H9 (cell line): ENCODE results near the gene TTC7B. TPM values are rescaled to one million over a fixed set of nuclear protein-coding genes. Genes with fewer than 3 reads are reported as not detected.

Source experiments
- DNase-seq: peaks from one replicate; pipeline ENCODE4 v3.0.0-alpha.2; 2017
- H2AFZ ChIP-seq: one replicate; pipeline ENCODE4 v1.6.1; 2013; ENCODE audit warnings: mild to moderate bottlenecking, low read length, control low read depth, moderate library complexity
- H2AK5ac ChIP-seq: 2 replicates; pipeline ENCODE4 v1.6.1; 2013; ENCODE audit warnings: low read length, control low read depth, mixed read lengths; ENCODE audit not compliant: insufficient read length
- H2BK120ac ChIP-seq: one replicate; pipeline ENCODE4 v1.6.1; 2013; ENCODE audit warnings: low read depth, mild to moderate bottlenecking, low read length, control low read depth, inconsistent platforms; ENCODE audit not compliant: poor library complexity, severe bottlenecking
- H2BK12ac ChIP-seq: 2 replicates; pipeline ENCODE4 v1.6.1; 2013; ENCODE audit warnings: low read length, control low read depth, mixed read lengths, low read depth; ENCODE audit not compliant: insufficient read length
- H2BK15ac ChIP-seq: 2 replicates; pipeline ENCODE4 v1.6.1; 2013; ENCODE audit warnings: low read depth, low read length, control low read depth
- H2BK20ac ChIP-seq: one replicate; pipeline ENCODE4 v1.6.1; 2013; ENCODE audit warnings: low read depth, mild to moderate bottlenecking, low read length, control low read depth, inconsistent platforms; ENCODE audit not compliant: poor library complexity, severe bottlenecking
- H2BK5ac ChIP-seq: 2 replicates; pipeline ENCODE4 v1.6.1; 2013; ENCODE audit warnings: low read length, control low read depth, mixed read lengths; ENCODE audit not compliant: insufficient read length
- H3K14ac ChIP-seq: 2 replicates; pipeline ENCODE4 v1.6.1; 2013; ENCODE audit warnings: low read length, control low read depth; ENCODE audit not compliant: insufficient read depth
- H3K18ac ChIP-seq: 2 replicates; pipeline ENCODE4 v1.6.1; 2013; ENCODE audit warnings: low read depth, mild to moderate bottlenecking, mixed read lengths, low read length, control low read depth; ENCODE audit not compliant: insufficient read length
- H3K23ac ChIP-seq: 2 replicates; pipeline ENCODE4 v1.6.1; 2013; ENCODE audit warnings: low read length, control low read depth, mixed read lengths, low read depth; ENCODE audit not compliant: insufficient read length
- H3K23me2 ChIP-seq: 2 replicates; pipeline ENCODE4 v1.6.1; 2013; ENCODE audit warnings: low read depth, mild to moderate bottlenecking, mixed read lengths, low read length, control low read depth; ENCODE audit not compliant: insufficient read length, poor library complexity, severe bottlenecking
- H3K27ac ChIP-seq: 2 replicates; pipeline ENCODE4 v1.5.1; 2013; ENCODE audit warnings: low read length, control low read depth, mixed read lengths, low read depth; ENCODE audit not compliant: insufficient read length
- H3K27me3 ChIP-seq: 2 replicates; pipeline ENCODE4 v1.6.1; 2013; ENCODE audit warnings: low read length, control low read depth, inconsistent platforms; ENCODE audit not compliant: insufficient read depth
- H3K4ac ChIP-seq: 2 replicates; pipeline ENCODE4 v1.6.1; 2013; ENCODE audit warnings: low read depth, mild to moderate bottlenecking, control low read depth, inconsistent platforms, low read length, moderate library complexity
- H3K4me1 ChIP-seq: 2 replicates; pipeline ENCODE4 v1.6.1; 2013; ENCODE audit warnings: low read length, control low read depth, inconsistent platforms; ENCODE audit not compliant: insufficient read depth
- H3K4me2 ChIP-seq: 2 replicates; pipeline ENCODE4 v1.6.1; 2013; ENCODE audit warnings: low read length, control low read depth, mixed read lengths; ENCODE audit not compliant: insufficient read length, insufficient read depth
- H3K56ac ChIP-seq: 2 replicates; pipeline ENCODE4 v1.6.1; 2013; ENCODE audit warnings: low read depth, mild to moderate bottlenecking, mixed read lengths, low read length, control low read depth; ENCODE audit not compliant: insufficient read length
- H3K79me1 ChIP-seq: 2 replicates; pipeline ENCODE4 v1.6.1; 2013; ENCODE audit warnings: low read depth, mild to moderate bottlenecking, moderate library complexity, low read length, control low read depth, inconsistent platforms; ENCODE audit not compliant: insufficient read depth, poor library complexity, severe bottlenecking
- H3K79me2 ChIP-seq: 2 replicates; pipeline ENCODE4 v1.6.1; 2013; ENCODE audit warnings: low read length, control low read depth, inconsistent platforms; ENCODE audit not compliant: insufficient read depth
- H3K9ac ChIP-seq: 2 replicates; pipeline ENCODE4 v1.6.1; 2013; ENCODE audit warnings: low read length, control low read depth, mixed read lengths; ENCODE audit not compliant: insufficient read length; ENCODE audit errors: extremely low read depth
- H3K9me3 ChIP-seq: one replicate; pipeline ENCODE4 v1.6.1; 2013; ENCODE audit warnings: low read depth, low read length, inconsistent platforms; ENCODE audit not compliant: control insufficient read depth
- H3T11ph ChIP-seq: one replicate; pipeline ENCODE4 v1.6.1; 2013; ENCODE audit warnings: mild to moderate bottlenecking, low read length, control low read depth, inconsistent platforms
- H4K20me1 ChIP-seq: one replicate; pipeline ENCODE4 v1.6.1; 2013; ENCODE audit not compliant: control insufficient read depth, insufficient read length, insufficient read depth
- H4K5ac ChIP-seq: 2 replicates; pipeline ENCODE4 v1.6.1; 2013; ENCODE audit warnings: low read depth, mild to moderate bottlenecking, mixed read lengths, low read length, control low read depth; ENCODE audit not compliant: insufficient read length
- H4K8ac ChIP-seq: replicated peaks from 2 replicates; pipeline ENCODE4 v1.6.1; 2013; ENCODE audit warnings: low read length, control low read depth, mixed read lengths, low read depth; ENCODE audit not compliant: insufficient read length
- H4K91ac ChIP-seq: 2 replicates; pipeline ENCODE4 v1.6.1; 2013; ENCODE audit warnings: low read depth, mild to moderate bottlenecking, moderate library complexity, mixed read lengths, low read length, control low read depth; ENCODE audit not compliant: insufficient read length
- H3K27ac Mint-ChIP-seq, 3 experiments: 2 replicates in 2 of 3; 3 replicates in 1 of 3; pipeline ENCODE4 v1.8.0; 2020 to 2021; ENCODE audit warnings: mixed read lengths in 3 of 3, mild to moderate bottlenecking in 1 of 3, moderate library complexity in 1 of 3
- H3K27me3 Mint-ChIP-seq: 2 replicates; pipeline ENCODE4 v1.8.0; 2021; ENCODE audit warnings: low read depth, mild to moderate bottlenecking, moderate library complexity, mixed read lengths
- H3K36me3 Mint-ChIP-seq, 3 experiments: 2 replicates in 2 of 3; 3 replicates in 1 of 3; pipeline ENCODE4 v1.8.0; 2020 to 2021; ENCODE audit warnings: low read depth in 3 of 3, mixed read lengths in 3 of 3; ENCODE audit not compliant: insufficient read depth in 1 of 3
- H3K4me1 Mint-ChIP-seq, 2 experiments: 2 replicates each; pipeline ENCODE4 v1.8.0; 2020; ENCODE audit warnings: mixed read lengths in 2 of 2
- H3K4me3 Mint-ChIP-seq, 2 experiments: 2 replicates in 1 of 2; 3 replicates in 1 of 2; pipeline ENCODE4 v1.8.0; 2020 to 2021; ENCODE audit warnings: mild to moderate bottlenecking in 2 of 2, mixed read lengths in 2 of 2, moderate library complexity in 1 of 2
- H3K9me3 Mint-ChIP-seq, 2 experiments: 2 replicates in 1 of 2; 3 replicates in 1 of 2; pipeline ENCODE4 v1.8.0; 2020; ENCODE audit warnings: mild to moderate bottlenecking in 2 of 2, mixed read lengths in 2 of 2, moderate library complexity in 1 of 2
- CTCF ChIP-seq: fragments of 200-600 bp; sonication (generic); conservative IDR thresholded peaks from 3 replicates; pipeline ENCODE4 v1.8.0; 2021; ENCODE audit warnings: antibody characterized with exemption, mild to moderate bottlenecking
- WGBS: extraction: QIAGEN DNeasy Blood & Tissue Kit; methylation state at CpG from one replicate; pipeline ENCODE4 v1.1.7; 2013; ENCODE audit warnings: missing lambda C conversion rate, low lambda C conversion rate, mixed read lengths; ENCODE audit not compliant: insufficient read length; ENCODE audit errors: extremely low coverage; 5-methylcytosine and 5-hydroxymethylcytosine counted together
- total RNA-seq: library from RNA; stranded (reverse); gene quantifications from 2 replicates; pipeline ENCODE4 v1.2.1, GENCODE V29; 2021

TTC7B gene
- total RNA-seq, 1 experiment from 2014 or later, result 33.7 TPM

- no peak overlapping the region for H3T11ph ChIP-seq
- no peak overlapping the region for H3K18ac ChIP-seq
- Mint-ChIP-seq H3K4me3 (no peak overlapping the region), H3K4me1 (peaks cover 18 to 24% of the 10 kb centered on the region in 2 experiments), H3K9me3 (no peaks in the 10 kb centered on the region), H3K27ac (peak overlapping the region in 1 of 3 experiments; percentile 79; a peak in 1 of 7 replicates), H3K27me3 (peaks cover 2% of the 10 kb centered on the region), H3K36me3 (peaks cover 0 to 7% (median 2%) of the 10 kb centered on the region in 3 experiments; a peak in 5 of 7 replicates)
- no peak overlapping the region for H2AK5ac ChIP-seq
- no peak overlapping the region for H2AFZ ChIP-seq
- H4K5ac ChIP-seq, result no peak overlapping the region
- no peak overlapping the region for H3K27ac ChIP-seq
- peak overlapping the region; percentile 27 for H2BK12ac ChIP-seq
- H3K23ac ChIP-seq, result no peak overlapping the region
- no peak overlapping the region for H2BK5ac ChIP-seq
- peak overlapping the region; percentile 30 for H3K14ac ChIP-seq
- no peak overlapping the region for H4K8ac ChIP-seq
- H3K9me3 ChIP-seq, result no peaks in the 10 kb centered on the region
- H3K79me2 ChIP-seq, result no peaks in the 10 kb centered on the region
- no peaks in the 10 kb centered on the region for H3K23me2 ChIP-seq
- H3K9ac ChIP-seq, result no peak overlapping the region
- H3K27me3 ChIP-seq, result no peaks in the 10 kb centered on the region
- no peak overlapping the region for H4K91ac ChIP-seq
- H4K20me1 ChIP-seq, result no peaks in the 10 kb centered on the region
- WGBS, result no CpG with 5 or more reads among the region's 12 CpGs
- H3K4me1 ChIP-seq, result peaks cover 5% of the 10 kb centered on the region; the same call in 1 of the 2 replicates
- TF ChIP-seq CTCF, result 0 out of 3 replicates have a peak, but pooled peaks have one; percentile 11
- H3K79me1 ChIP-seq, result no peaks in the 10 kb centered on the region
- no peak overlapping the region for H3K4ac ChIP-seq
- no peak overlapping the region for H3K56ac ChIP-seq
- DNase-seq, result no peak
- no peak overlapping the region for H2BK20ac ChIP-seq
- H2BK120ac ChIP-seq, result no peak overlapping the region
- no peak overlapping the region for H2BK15ac ChIP-seq
- H3K4me2 ChIP-seq, result no peak overlapping the region
Measured at GRCh38 chr14:90556666-90557450, 259.4 kb downstream of the TTC7B start.
